Thyroid gland (tissue), 4 donors: ENCODE data around the gene CCND3.

ENCODE experiments used
- POLR2A ChIP-seq, 2 donors: fragments of 450-650 bp; IDR thresholded peaks; one replicate each; pipeline ENCODE4 v1.6.1; 2017; ENCODE audit warnings: antibody characterized with exemption in 2 of 2, mild to moderate bottlenecking in 2 of 2, moderate library complexity in 1 of 2
- TF ChIP-seq, protein P1 (sequence below), 6 experiments: fragments of 200-600 bp in 3 of 6; fragments of 450-650 bp in 3 of 6; sonication (generic) in 3 of 6; IDR thresholded peaks; one replicate each; pipeline ENCODE4 v1.5.1; 2016 to 2019; ENCODE audit warnings: antibody characterized with exemption in 6 of 6, mild to moderate bottlenecking in 2 of 6, inconsistent platforms in 1 of 6, moderate library complexity in 1 of 6

DNA sequence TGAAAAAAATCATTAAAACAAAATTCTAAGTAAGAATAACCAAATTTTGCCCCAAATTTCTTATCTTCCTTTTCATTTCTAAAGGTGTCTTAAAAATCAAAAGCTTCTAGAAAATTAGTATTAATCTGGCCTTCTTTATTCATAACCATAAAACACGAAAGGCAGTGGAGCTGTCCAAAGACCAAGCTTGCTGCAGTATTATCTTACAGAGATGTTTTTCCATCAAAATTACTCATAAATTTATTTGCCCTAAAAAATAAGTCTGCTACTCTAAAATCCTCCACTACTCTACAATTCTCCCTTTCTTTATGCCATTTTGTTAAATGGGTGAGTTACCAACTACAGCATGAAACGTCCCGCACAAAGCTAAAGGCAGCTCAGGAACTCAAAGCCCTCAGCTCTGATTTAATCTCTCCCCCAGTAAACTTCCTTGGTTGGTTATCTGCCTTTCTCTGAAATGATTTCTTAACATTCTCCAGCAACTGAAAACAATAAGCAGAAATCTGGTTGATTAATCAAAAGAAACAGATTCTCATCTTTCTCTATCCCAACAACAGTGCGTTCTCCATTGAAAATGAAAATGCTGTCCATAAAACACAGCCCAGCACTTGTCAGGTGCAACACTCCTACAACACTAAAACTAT lies 48.6 kb downstream of the CCND3 start:
- TF ChIP-seq, protein P1, sequence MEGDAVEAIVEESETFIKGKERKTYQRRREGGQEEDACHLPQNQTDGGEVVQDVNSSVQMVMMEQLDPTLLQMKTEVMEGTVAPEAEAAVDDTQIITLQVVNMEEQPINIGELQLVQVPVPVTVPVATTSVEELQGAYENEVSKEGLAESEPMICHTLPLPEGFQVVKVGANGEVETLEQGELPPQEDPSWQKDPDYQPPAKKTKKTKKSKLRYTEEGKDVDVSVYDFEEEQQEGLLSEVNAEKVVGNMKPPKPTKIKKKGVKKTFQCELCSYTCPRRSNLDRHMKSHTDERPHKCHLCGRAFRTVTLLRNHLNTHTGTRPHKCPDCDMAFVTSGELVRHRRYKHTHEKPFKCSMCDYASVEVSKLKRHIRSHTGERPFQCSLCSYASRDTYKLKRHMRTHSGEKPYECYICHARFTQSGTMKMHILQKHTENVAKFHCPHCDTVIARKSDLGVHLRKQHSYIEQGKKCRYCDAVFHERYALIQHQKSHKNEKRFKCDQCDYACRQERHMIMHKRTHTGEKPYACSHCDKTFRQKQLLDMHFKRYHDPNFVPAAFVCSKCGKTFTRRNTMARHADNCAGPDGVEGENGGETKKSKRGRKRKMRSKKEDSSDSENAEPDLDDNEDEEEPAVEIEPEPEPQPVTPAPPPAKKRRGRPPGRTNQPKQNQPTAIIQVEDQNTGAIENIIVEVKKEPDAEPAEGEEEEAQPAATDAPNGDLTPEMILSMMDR (IDR thresholded peaks at IDR 0.05), result no peak
- TF ChIP-seq POLR2A (IDR thresholded peaks at IDR 0.05), result no peak
